GM21423 (cell line): ENCODE measurements around the gene RNASEL.

Experiments
- ATAC-seq: cut with Tn5 transposase; IDR thresholded peaks from one replicate; pipeline ENCODE4 v1.9.1; 2021; ENCODE audit warnings: mild to moderate bottlenecking, moderate library complexity; ENCODE audit not compliant: unreplicated experiment

Gene RNASEL

DNA sequence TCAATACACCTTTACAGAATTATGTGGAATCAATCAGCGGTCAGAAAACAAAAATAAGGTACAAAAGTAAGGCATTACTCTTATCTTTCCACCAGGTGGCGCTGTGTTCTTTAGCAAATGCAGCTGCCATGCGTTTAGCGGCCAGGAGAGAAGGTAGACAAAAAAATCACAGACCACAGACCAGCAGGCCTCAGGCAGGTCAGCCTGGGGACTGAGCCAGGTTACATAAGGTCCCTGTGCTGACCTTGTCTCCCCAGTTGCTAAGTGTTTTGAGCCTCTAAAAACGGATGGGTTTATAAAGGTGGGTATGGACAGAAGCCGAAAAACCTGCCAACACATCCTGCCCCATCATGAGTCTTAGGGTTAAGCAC lies 12.3 kb upstream of the RNASEL start:
- ATAC-seq = no peak

DNA sequence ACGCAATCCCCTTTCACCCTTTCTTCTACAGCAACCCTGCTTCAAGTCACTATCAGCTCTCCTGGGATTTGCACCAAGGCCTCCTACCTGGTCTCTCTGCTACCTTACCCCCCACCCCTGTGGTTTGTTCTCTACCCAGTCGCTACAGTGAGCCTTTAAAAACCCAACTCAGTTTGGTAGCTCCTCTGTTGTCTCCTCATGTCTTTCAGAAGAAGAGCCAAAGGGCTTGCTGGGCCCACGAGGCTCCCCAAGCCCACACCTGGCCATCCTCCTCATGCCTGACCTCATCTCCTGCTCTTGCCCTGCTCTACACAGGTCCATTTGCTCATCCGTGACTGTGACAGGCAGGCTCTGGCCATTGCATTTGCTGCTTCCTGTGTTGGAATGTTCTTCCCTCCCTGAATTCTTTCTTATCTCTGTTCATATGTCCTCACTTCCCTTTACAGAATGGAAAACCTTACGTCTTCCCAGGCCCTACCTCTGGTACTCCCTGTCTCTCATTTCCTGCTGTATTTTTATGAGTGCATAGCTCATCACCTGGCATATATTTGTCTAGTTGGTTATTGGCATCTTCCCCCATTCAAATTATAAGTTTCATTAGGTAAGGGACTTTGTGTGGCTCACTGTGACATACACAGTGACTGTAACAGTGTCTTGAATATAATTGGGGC lies 11.8 kb upstream of the RNASEL start:
- no peak for ATAC-seq

GRCh38 chr1:182600036-182600713 lies 11.1 kb upstream of the RNASEL start:
- no peak for ATAC-seq

GRCh38 chr1:182599339-182599738 lies 10.3 kb upstream of the RNASEL start:
- no peak for ATAC-seq

GRCh38 chr1:182598296-182598695 lies 9.2 kb upstream of the RNASEL start:
- no peak for ATAC-seq

DNA sequence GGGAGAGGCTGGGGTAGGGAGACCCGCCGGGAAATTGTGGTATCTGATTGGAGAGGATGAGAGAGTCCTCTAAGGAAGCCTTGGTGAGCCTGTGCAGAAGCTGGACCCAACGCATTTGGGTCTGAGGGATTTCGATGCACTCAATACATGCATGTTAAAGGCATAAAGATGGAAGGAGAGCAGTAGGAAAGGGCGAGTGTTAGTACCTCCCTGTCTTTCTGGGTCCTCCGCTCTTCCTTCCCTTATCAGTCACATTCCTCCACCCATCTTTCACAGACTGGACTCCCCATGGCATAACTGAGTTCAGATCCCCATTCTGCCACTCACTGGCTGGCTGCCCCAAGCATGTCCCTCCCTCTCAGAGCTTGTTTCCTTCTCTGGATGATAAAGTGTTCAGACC lies 7.9 kb upstream of the RNASEL start:
- no peak for ATAC-seq

DNA sequence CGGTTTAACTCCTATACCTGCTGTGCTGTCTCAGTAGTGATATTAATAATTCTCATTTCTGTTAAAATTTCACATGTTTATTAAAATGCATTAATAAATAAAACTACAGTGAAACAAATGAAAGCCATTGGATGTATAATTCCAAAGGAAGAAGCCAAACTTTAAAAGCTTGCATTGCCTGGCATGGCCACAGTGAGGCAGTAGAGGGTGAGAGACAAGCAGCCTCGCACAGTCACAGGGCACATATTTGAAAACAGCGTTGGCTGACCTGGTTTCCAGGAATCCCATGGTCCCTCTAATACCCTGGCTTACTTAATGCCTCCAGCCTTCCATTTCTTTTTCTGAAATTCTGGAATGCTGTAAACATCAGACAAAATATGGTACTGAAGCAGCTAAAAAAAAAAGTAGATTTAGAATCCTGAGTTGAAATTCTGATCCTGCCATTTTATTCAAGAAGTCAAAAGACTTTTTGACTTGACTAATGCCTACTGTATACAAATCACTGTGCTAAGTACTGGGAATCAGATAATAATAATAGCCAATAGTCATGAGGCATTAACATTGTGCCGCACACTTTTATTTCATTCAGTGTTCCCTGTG lies 6.7 kb upstream of the RNASEL start:
- no peak for ATAC-seq

- no peak for ATAC-seq
Observed at GRCh38 chr1:182589931-182590330, 875 bp upstream of the RNASEL start.

- ATAC-seq = no peak
Observed at GRCh38 chr1:182589520-182589919, 464 bp upstream of the RNASEL start.

DNA sequence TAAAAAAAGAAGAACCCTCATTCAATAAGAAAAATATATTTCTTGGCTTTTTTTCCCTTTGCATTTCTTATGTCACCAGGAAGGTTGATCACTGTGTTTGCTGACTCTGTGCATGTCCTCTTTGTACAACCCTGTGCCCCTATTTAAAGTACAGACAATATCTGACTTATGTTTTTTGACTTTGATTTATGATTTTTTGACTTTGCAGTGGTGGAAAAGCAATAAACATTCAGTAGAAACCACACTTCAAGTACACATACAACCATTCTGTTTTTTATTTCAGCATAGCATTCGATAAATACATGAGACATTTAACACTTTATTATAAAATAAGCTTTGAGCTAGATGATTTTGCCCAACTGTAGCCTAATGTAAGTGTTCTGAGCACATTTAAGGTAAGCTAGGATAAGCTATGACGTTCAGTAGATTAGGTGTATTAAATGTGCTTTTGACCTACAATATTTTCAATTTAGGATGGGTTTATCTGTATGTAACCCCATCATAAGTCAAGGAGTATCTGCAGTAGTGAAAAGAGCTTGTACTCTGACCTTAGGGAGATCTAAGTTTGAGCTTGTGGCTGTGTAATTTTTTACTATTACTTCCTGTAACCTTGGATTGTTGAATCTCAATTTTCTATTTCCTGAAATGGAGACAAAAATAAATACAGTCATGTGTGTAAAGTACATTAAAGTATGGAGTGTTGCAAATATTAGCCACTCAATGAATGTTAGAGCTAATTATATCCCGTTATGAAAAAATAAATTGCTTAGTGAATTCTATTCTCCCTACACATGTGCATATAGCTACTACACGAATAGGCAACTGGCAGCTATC lies 1.2 kb downstream of the RNASEL start:
- peak; percentile 26 for ATAC-seq

DNA sequence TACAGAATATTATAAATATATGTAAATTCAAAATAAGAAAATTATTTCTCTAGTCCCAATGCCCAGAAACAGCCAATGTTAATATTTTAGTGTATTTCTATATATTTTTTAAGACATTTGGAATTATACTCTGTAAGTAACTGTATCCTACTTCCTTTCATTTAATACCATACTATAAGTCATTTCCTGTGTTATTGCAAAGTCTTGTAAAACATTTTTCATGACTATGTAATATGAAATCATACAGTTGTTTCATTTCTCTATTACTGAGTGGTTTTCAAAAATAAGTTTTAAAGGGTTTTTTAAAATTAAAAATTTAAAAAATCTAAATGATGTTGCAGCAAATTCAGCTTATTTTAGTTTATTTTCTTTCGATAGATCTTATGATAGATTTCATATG lies 2.0 kb downstream of the RNASEL start:
- no peak for ATAC-seq

DNA sequence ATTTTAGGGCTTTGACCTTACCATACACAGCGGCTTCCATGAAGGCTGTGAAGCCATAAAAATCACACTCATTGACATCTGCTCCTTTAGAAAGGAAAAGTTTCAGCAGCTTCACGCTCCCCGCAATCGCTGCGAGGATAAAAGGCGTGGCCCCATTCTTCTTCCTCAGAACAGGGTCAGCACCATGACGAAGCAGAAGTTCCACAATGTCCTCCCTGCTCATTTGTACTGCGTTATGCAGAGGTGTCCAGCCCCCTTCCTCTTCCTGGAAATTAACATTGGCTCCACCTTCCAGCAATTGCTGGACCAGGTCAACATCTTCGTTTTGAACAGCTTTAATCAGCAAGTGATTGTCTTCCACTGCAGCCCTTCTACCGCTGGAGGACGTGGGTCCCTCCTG lies 2.7 kb downstream of the RNASEL start:
- no peak for ATAC-seq

- no peak for ATAC-seq
Observed at GRCh38 chr1:182584746-182585145, 4.3 kb downstream of the RNASEL start.

GRCh38 chr1:182580736-182581135 lies 8.3 kb downstream of the RNASEL start:
- no peak for ATAC-seq

GRCh38 chr1:182575540-182576149 lies 13.4 kb downstream of the RNASEL start:
- no peak for ATAC-seq

GRCh38 chr1:182574156-182574555 lies 14.9 kb downstream of the RNASEL start:
- no peak for ATAC-seq

GRCh38 chr1:182570611-182570970 lies 18.5 kb downstream of the RNASEL start:
- no peak for ATAC-seq

DNA sequence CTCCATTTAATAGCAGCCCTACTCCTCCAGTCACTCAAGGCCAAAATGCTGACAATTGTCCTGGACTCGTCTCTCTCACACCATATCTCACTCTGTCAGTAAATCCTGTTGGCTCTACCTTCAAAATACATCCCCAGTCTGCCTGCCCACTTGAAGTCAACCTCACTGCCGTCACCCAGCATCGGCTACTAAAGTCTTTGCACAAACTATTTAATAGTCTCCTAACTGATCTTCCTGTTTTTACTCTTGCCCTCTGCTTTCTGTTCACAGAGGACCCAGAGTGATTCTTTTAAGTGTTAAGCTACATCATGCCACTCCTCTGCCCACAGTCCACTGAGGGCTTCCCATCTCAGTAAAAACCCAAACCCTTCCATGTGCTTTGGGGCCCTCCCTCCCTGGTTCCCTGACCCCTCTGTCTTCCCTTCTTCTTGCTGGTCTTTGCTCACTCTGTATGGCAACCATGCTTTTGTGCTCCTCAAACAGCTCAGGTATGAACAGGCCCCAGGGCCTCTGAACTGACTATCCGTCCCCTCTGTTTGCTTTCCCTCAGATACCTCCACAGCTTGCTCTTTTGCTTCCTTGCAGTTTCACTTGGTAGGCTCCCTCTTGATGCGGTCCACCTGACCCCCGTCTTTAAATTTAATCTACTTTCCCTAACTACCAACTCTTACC lies 19.0 kb downstream of the RNASEL start:
- no peak for ATAC-seq

GRCh38 chr1:182568647-182569284 lies 20.3 kb downstream of the RNASEL start:
- ATAC-seq = no peak

- no peak for ATAC-seq
Observed at GRCh38 chr1:182567629-182568028, 21.4 kb downstream of the RNASEL start.
